PC-9 (cell line): Measurements from ENCODE around the gene FNIP2.

ENCODE experiments used
- EZH2 ChIP-seq: fragments of 200-600 bp; sonication (generic); IDR thresholded peaks from 2 replicates; pipeline ENCODE4 v1.8.0; 2017; ENCODE audit warnings: antibody characterized with exemption, low read depth
- TF ChIP-seq, protein P1 (sequence below): fragments of 200-600 bp; sonication (generic); conservative IDR thresholded peaks from 2 replicates; pipeline ENCODE4 v1.6.1; 2017; ENCODE audit warnings: mixed run types, antibody characterized with exemption, mild to moderate bottlenecking, moderate library complexity

DNA sequence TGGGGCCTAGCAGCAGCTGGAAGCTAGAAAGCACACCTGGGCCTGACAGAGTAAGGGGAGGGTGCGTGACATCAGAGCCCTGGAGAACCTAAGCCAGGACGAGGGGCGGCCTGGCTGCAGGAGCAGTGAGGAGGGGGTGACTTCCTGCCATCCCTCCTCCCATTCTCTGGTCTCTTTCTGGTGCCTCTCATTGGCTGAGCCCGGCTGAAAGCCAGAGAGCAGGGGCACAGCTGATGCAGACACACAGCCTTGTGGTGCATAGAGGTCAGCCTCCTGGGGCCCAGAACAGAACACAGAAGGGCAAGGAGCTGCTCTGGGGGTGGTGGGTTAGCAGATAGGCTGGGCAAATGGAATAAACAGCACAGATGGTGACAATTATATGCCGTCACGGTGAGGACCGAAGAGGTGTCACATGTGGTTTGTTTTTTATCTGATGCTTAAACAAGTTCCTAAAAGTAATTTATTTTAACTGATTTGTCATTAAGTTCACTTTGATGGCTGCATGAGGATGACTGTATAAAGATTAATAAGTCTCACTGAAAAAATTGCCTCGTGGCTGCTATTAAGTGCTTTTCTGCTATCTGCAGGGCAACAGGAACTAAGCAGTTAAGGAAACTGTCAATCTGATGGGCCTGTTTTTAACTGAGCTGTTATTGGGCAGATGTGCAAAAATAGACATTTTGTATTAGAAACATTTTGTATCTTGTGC, 102.0 kb downstream of the FNIP2 start:
- TF ChIP-seq, protein P1, sequence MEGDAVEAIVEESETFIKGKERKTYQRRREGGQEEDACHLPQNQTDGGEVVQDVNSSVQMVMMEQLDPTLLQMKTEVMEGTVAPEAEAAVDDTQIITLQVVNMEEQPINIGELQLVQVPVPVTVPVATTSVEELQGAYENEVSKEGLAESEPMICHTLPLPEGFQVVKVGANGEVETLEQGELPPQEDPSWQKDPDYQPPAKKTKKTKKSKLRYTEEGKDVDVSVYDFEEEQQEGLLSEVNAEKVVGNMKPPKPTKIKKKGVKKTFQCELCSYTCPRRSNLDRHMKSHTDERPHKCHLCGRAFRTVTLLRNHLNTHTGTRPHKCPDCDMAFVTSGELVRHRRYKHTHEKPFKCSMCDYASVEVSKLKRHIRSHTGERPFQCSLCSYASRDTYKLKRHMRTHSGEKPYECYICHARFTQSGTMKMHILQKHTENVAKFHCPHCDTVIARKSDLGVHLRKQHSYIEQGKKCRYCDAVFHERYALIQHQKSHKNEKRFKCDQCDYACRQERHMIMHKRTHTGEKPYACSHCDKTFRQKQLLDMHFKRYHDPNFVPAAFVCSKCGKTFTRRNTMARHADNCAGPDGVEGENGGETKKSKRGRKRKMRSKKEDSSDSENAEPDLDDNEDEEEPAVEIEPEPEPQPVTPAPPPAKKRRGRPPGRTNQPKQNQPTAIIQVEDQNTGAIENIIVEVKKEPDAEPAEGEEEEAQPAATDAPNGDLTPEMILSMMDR, result no peak
- TF ChIP-seq EZH2, result no peak
